T-helper 17 cell (primary cell): ENCODE measurements around the gene SCARF1. TPM values are rescaled to one million over a fixed set of nuclear protein-coding genes. Genes with fewer than 3 reads are reported as not detected.

Experiments used
- ATAC-seq: fragments of 150-1000 bp; cut with Tn5 transposase; 2 replicates; pipeline ENCODE4 v1.10.0; 2021; ENCODE audit warnings: mild to moderate bottlenecking, moderate library complexity
- DNase-seq, 3 donors: peaks; one replicate each; pipeline versions ENCODE4 v3.0.0 to v3.0.0-alpha.2; 2020 to 2021
- H3K9me3 ChIP-seq: one replicate; pipeline ENCODE4 v1.7.0; 2013; ENCODE audit warnings: low read length, mild to moderate bottlenecking; ENCODE audit not compliant: control insufficient read depth, poor library complexity, severe bottlenecking
- H3K27ac Mint-ChIP-seq: one replicate; pipeline ENCODE4 v1.8.0; 2022; ENCODE audit warnings: mild to moderate bottlenecking, moderate library complexity, mixed read lengths
- H3K27me3 Mint-ChIP-seq: one replicate; pipeline ENCODE4 v1.8.0; 2022; ENCODE audit warnings: mixed read lengths
- H3K36me3 Mint-ChIP-seq: one replicate; pipeline ENCODE4 v1.8.0; 2022; ENCODE audit warnings: low read depth, mixed read lengths
- H3K4me1 Mint-ChIP-seq: one replicate; pipeline ENCODE4 v1.8.0; 2022; ENCODE audit warnings: mild to moderate bottlenecking, mixed read lengths
- H3K4me3 Mint-ChIP-seq: one replicate; pipeline ENCODE4 v1.8.0; 2022; ENCODE audit warnings: mild to moderate bottlenecking, moderate library complexity, mixed read lengths
- total RNA-seq, 4 donors: library from RNA in 2 of 4; stranded (reverse) in 2 of 4; gene quantifications; one replicate each; pipeline ENCODE4 v1.2.3 and lab custom pipeline; 2022 to 2026

Gene SCARF1
- total RNA-seq, 2 donors from 2014 or later: 1.6 to 2.3 TPM

- H3K27me3 Mint-ChIP-seq: no peaks in the 10 kb centered on the region
- no peak for ATAC-seq
These were observed 1.5 kb downstream of the SCARF1 start for GRCh38 chr17:1643999-1644492.

GRCh38 chr17:1643293-1643998, 2.1 kb downstream of the SCARF1 start:
- peak; percentile 63 to 80 (median 79) for DNase-seq
- peak; percentile 81 for ATAC-seq
- Mint-ChIP-seq H3K36me3 (no peaks in the 10 kb centered on the region), H3K27me3 (no peaks in the 10 kb centered on the region), H3K4me1 (peaks cover 14% of the 10 kb centered on the region), H3K27ac (peak overlapping the region; percentile 79), H3K4me3 (no peak overlapping the region)
- no peaks in the 10 kb centered on the region for H3K9me3 ChIP-seq

More at GRCh38 chr17:1643999-1644492, 1.5 kb downstream of the SCARF1 start:
- DNase-seq: no peak
- peak overlapping the region; percentile 85 for H3K4me3 Mint-ChIP-seq
- no peaks in the 10 kb centered on the region for H3K9me3 ChIP-seq
- H3K36me3 Mint-ChIP-seq: no peaks in the 10 kb centered on the region
- H3K27ac Mint-ChIP-seq: peak overlapping the region; percentile 79
- peaks cover 14% of the 10 kb centered on the region for H3K4me1 Mint-ChIP-seq

GRCh38 chr17:1641065-1641403, 4.5 kb downstream of the SCARF1 start:
- peak overlapping the region; percentile 29 for H3K27ac Mint-ChIP-seq
- peaks cover 14% of the 10 kb centered on the region for H3K4me1 Mint-ChIP-seq
- H3K36me3 Mint-ChIP-seq: no peaks in the 10 kb centered on the region
- H3K27me3 Mint-ChIP-seq: no peaks in the 10 kb centered on the region
- no peak for ATAC-seq
- DNase-seq: no peak
- no peak overlapping the region for H3K4me3 Mint-ChIP-seq
- H3K9me3 ChIP-seq: no peaks in the 10 kb centered on the region

GRCh38 chr17:1640329-1641064, 5.0 kb downstream of the SCARF1 start:
- ATAC-seq (no peak), DNase-seq (no peak)
- no peaks in the 10 kb centered on the region for H3K9me3 ChIP-seq
- Mint-ChIP-seq H3K27ac (peak overlapping the region; percentile 29), H3K4me1 (peaks cover 11% of the 10 kb centered on the region), H3K36me3 (no peaks in the 10 kb centered on the region), H3K27me3 (no peaks in the 10 kb centered on the region), H3K4me3 (no peak overlapping the region)

GRCh38 chr17:1639549-1640180, 5.9 kb downstream of the SCARF1 start:
- no peak for ATAC-seq
- Mint-ChIP-seq H3K36me3 (no peaks in the 10 kb centered on the region), H3K27ac (no peak overlapping the region), H3K4me1 (peaks cover 9% of the 10 kb centered on the region), H3K4me3 (no peak overlapping the region), H3K27me3 (no peaks in the 10 kb centered on the region)
- no peaks in the 10 kb centered on the region for H3K9me3 ChIP-seq
- no peak for DNase-seq

- Mint-ChIP-seq H3K27me3 (no peaks in the 10 kb centered on the region), H3K36me3 (no peaks in the 10 kb centered on the region), H3K4me3 (no peak overlapping the region), H3K27ac (no peak overlapping the region), H3K4me1 (peaks cover 5% of the 10 kb centered on the region)
- no peaks in the 10 kb centered on the region for H3K9me3 ChIP-seq
- ATAC-seq (no peak), DNase-seq (no peak)
These were observed 6.8 kb downstream of the SCARF1 start for GRCh38 chr17:1638624-1639300.

- no peak for ATAC-seq
- no peaks in the 10 kb centered on the region for H3K9me3 ChIP-seq
- Mint-ChIP-seq H3K27ac (no peak overlapping the region), H3K36me3 (no peaks in the 10 kb centered on the region), H3K4me1 (peaks cover 5% of the 10 kb centered on the region), H3K4me3 (no peak overlapping the region), H3K27me3 (no peaks in the 10 kb centered on the region)
- DNase-seq: no peak
These were observed 7.4 kb downstream of the SCARF1 start for GRCh38 chr17:1638171-1638590.

GRCh38 chr17:1636732-1637285, 8.7 kb downstream of the SCARF1 start:
- H3K9me3 ChIP-seq: no peaks in the 10 kb centered on the region
- DNase-seq: no peak
- Mint-ChIP-seq H3K4me1 (peaks cover 5% of the 10 kb centered on the region), H3K27ac (no peak overlapping the region), H3K27me3 (no peaks in the 10 kb centered on the region), H3K36me3 (no peaks in the 10 kb centered on the region), H3K4me3 (no peak overlapping the region)
- ATAC-seq: no peak

- Mint-ChIP-seq H3K27ac (no peak overlapping the region), H3K4me1 (peaks cover 6% of the 10 kb centered on the region), H3K4me3 (no peak overlapping the region), H3K36me3 (no peaks in the 10 kb centered on the region), H3K27me3 (no peaks in the 10 kb centered on the region)
- no peaks in the 10 kb centered on the region for H3K9me3 ChIP-seq
- ATAC-seq (no peak), DNase-seq (no peak)
These were observed 9.7 kb downstream of the SCARF1 start for GRCh38 chr17:1635675-1636465.

GRCh38 chr17:1634841-1635650, 10.5 kb downstream of the SCARF1 start:
- H3K4me3 Mint-ChIP-seq: no peak overlapping the region
- no peaks in the 10 kb centered on the region for H3K27me3 Mint-ChIP-seq
- ATAC-seq (no peak), DNase-seq (no peak)
- H3K36me3 Mint-ChIP-seq: peaks cover 2% of the 10 kb centered on the region
- no peaks in the 10 kb centered on the region for H3K9me3 ChIP-seq
- H3K4me1 Mint-ChIP-seq: peaks cover 10% of the 10 kb centered on the region
- no peak overlapping the region for H3K27ac Mint-ChIP-seq

GRCh38 chr17:1630662-1631061, 14.9 kb downstream of the SCARF1 start:
- Mint-ChIP-seq H3K4me3 (peak overlapping the region; percentile 98), H3K36me3 (peaks cover 2% of the 10 kb centered on the region), H3K27ac (peak overlapping the region; percentile 89)

More at GRCh38 chr17:1630662-1631061, 14.9 kb downstream of the SCARF1 start:
- H3K4me1 Mint-ChIP-seq: peaks cover 20% of the 10 kb centered on the region
- no peaks in the 10 kb centered on the region for H3K9me3 ChIP-seq
- ATAC-seq (no peak), DNase-seq (no peak)
- H3K27me3 Mint-ChIP-seq: peaks cover 13% of the 10 kb centered on the region
